Cardiac muscle cell (in vitro differentiated cells and primary cell): Measurements from ENCODE around the gene ALG2. TPM values are rescaled to one million over a fixed set of nuclear protein-coding genes. Genes with fewer than 3 reads are reported as not detected.

Experiments used
- DNase-seq, 2 donors: peaks; one replicate each; pipeline versions ENCODE4 v3.0.0 to v3.0.0-alpha.2; 2010 to 2017; ENCODE audit warnings: low read depth in 1 of 2, low spot score in 1 of 2
- H3K27ac ChIP-seq: fragments of 200-600 bp; sonication (generic); 2 replicates; pipeline ENCODE4 v1.5.1; 2016
- H3K27me3 ChIP-seq: fragments of 200-600 bp; sonication (generic); 2 replicates; pipeline ENCODE4 v1.6.0; 2016; ENCODE audit warnings: control low read depth
- H3K36me3 ChIP-seq: fragments of 200-600 bp; sonication (generic); 2 replicates; pipeline ENCODE4 v1.5.1; 2016; ENCODE audit warnings: control low read depth
- H3K4me1 ChIP-seq: fragments of 200-600 bp; sonication (generic); 2 replicates; pipeline ENCODE4 v1.8.1; 2017; ENCODE audit warnings: low read depth, mild to moderate bottlenecking, mixed run types
- H3K4me3 ChIP-seq: fragments of 200-600 bp; sonication (generic); 2 replicates; pipeline ENCODE4 v1.5.1; 2016; ENCODE audit warnings: mild to moderate bottlenecking
- H3K9me3 ChIP-seq: fragments of 200-600 bp; sonication (generic); 2 replicates; pipeline ENCODE4 v1.5.1; 2017; ENCODE audit warnings: low read depth, mild to moderate bottlenecking, control low read depth
- CTCF ChIP-seq: IDR thresholded peaks from 2 replicates; pipeline ENCODE4 v1.5.1; 2012; ENCODE audit warnings: low read depth, mild to moderate bottlenecking, low read length
- polyA plus RNA-seq: library from polyadenylated mRNA; unstranded; fragments of >200 nt; fragmentation: Nextera tagmentation; extraction: Ambion mirVana; gene quantifications from 2 replicates; pipeline ENCODE4 v1.2.1, GENCODE V29; 2016
- total RNA-seq: library from RNA; depleted of rRNA; stranded (reverse); fragments of >200 nt; gene quantifications from 2 replicates; pipeline ENCODE4 v1.2.3, GENCODE V29; 2016

The ALG2 gene
- total and polyA plus RNA-seq, 2 experiments from 2014 or later, result 38.3 to 44.4 TPM

- TF ChIP-seq CTCF, result no peak
- Histone ChIP-seq H3K36me3 (no peaks in the 10 kb centered on the region), H3K27me3 (no peaks in the 10 kb centered on the region), H3K4me3 (no peak overlapping the region), H3K4me1 (no peaks in the 10 kb centered on the region), H3K9me3 (no peaks in the 10 kb centered on the region), H3K27ac (no peak overlapping the region)
- DNase-seq, result no peak
Observed at GRCh38 chr9:99185348-99185632, 36.5 kb downstream of the ALG2 start.

GRCh38 chr9:99184475-99185347 is 37.0 kb downstream of the ALG2 start:
- H3K9me3 ChIP-seq, result no peaks in the 10 kb centered on the region
- TF ChIP-seq CTCF, result peak; percentile 98
- no peaks in the 10 kb centered on the region for H3K36me3 ChIP-seq
- DNase-seq, result peak; percentile 92 to 94
- H3K27ac ChIP-seq, result no peak overlapping the region
- no peaks in the 10 kb centered on the region for H3K4me1 ChIP-seq
- H3K27me3 ChIP-seq, result no peaks in the 10 kb centered on the region
- no peak overlapping the region for H3K4me3 ChIP-seq

DNA sequence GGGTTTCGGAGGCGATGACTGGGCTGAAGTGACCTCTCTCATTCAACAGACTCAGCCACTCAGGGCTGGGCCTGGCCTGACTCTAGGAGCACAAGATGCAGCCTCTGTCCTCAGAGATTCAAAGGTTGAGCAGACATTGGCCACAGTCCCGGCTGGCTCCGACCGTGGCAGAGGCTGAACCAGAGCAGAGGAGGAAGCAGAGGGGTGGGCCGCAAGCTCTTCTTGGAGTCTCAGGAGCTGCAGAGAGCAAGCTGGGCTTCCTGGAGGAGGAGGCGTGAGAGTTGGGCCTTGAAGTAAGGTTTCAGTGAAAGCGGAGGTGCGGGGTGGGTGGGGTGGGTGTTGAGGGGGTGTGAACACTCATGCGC is 37.6 kb downstream of the ALG2 start:
- TF ChIP-seq CTCF, result no peak

GRCh38 chr9:99183616-99184015 is 38.1 kb downstream of the ALG2 start:
- no peak for TF ChIP-seq CTCF
- Histone ChIP-seq H3K27me3 (no peaks in the 10 kb centered on the region), H3K36me3 (no peaks in the 10 kb centered on the region), H3K9me3 (no peaks in the 10 kb centered on the region), H3K4me1 (no peaks in the 10 kb centered on the region), H3K4me3 (no peak overlapping the region), H3K27ac (no peak overlapping the region)
- DNase-seq, result no peak

More for the DNA sequence above, 37.6 kb downstream of the ALG2 start:
- Histone ChIP-seq H3K36me3 (no peaks in the 10 kb centered on the region), H3K27me3 (no peaks in the 10 kb centered on the region), H3K9me3 (no peaks in the 10 kb centered on the region), H3K27ac (no peak overlapping the region), H3K4me1 (no peaks in the 10 kb centered on the region), H3K4me3 (no peak overlapping the region)
- no peak for DNase-seq

GRCh38 chr9:99182356-99182755 is 39.4 kb downstream of the ALG2 start:
- TF ChIP-seq CTCF, result no peak
- no peak overlapping the region for H3K27ac ChIP-seq
- H3K36me3 ChIP-seq, result no peaks in the 10 kb centered on the region

More at GRCh38 chr9:99182356-99182755, 39.4 kb downstream of the ALG2 start:
- H3K4me1 ChIP-seq, result no peaks in the 10 kb centered on the region
- DNase-seq, result no peak
- no peaks in the 10 kb centered on the region for H3K27me3 ChIP-seq
- H3K4me3 ChIP-seq, result no peak overlapping the region
- H3K9me3 ChIP-seq, result no peaks in the 10 kb centered on the region
